PFSK-1 (cell line): ENCODE data around the gene GABBR2.

Experiments used
- FOXP2 ChIP-seq: optimal IDR thresholded peaks from 2 replicates; pipeline ENCODE3; 2011; ENCODE audit warnings: borderline replicate concordance, control low read depth, inconsistent platforms; ENCODE audit not compliant: insufficient read depth; ENCODE audit errors: extremely low read length, extremely low read depth
- POLR2AphosphoS5 ChIP-seq: IDR thresholded peaks from 2 replicates; pipeline ENCODE4 v1.6.1; 2012; ENCODE audit warnings: low read depth, mild to moderate bottlenecking, control low read depth, low read length, moderate library complexity
- SIN3A ChIP-seq: IDR thresholded peaks from 2 replicates; pipeline ENCODE4 v1.6.1; 2012; ENCODE audit warnings: mild to moderate bottlenecking, low read length, moderate library complexity, borderline replicate concordance; ENCODE audit not compliant: insufficient read depth
- TAF1 ChIP-seq: IDR thresholded peaks from 2 replicates; pipeline ENCODE4 v1.6.1; 2012; ENCODE audit warnings: low read length, control low read depth, borderline replicate concordance; ENCODE audit not compliant: insufficient read depth
- TF ChIP-seq, protein P1 (sequence below), 2 experiments: IDR thresholded peaks; 2 replicates each; pipeline versions ENCODE4 v1.6.1 to v1.8.0; 2011 to 2012; ENCODE audit warnings: low read depth in 2 of 2, low read length in 2 of 2, control low read depth in 1 of 2, inconsistent platforms in 1 of 2, mild to moderate bottlenecking in 1 of 2, moderate library complexity in 1 of 2; ENCODE audit not compliant: insufficient read depth in 1 of 2

GABBR2 gene

GRCh38 chr9:98396236-98396635 lies 312.5 kb downstream of the GABBR2 start:
- TF ChIP-seq POLR2AphosphoS5 (no peak), SIN3A (no peak), FOXP2 (no peak), TAF1 (no peak)
- TF ChIP-seq, protein P1, sequence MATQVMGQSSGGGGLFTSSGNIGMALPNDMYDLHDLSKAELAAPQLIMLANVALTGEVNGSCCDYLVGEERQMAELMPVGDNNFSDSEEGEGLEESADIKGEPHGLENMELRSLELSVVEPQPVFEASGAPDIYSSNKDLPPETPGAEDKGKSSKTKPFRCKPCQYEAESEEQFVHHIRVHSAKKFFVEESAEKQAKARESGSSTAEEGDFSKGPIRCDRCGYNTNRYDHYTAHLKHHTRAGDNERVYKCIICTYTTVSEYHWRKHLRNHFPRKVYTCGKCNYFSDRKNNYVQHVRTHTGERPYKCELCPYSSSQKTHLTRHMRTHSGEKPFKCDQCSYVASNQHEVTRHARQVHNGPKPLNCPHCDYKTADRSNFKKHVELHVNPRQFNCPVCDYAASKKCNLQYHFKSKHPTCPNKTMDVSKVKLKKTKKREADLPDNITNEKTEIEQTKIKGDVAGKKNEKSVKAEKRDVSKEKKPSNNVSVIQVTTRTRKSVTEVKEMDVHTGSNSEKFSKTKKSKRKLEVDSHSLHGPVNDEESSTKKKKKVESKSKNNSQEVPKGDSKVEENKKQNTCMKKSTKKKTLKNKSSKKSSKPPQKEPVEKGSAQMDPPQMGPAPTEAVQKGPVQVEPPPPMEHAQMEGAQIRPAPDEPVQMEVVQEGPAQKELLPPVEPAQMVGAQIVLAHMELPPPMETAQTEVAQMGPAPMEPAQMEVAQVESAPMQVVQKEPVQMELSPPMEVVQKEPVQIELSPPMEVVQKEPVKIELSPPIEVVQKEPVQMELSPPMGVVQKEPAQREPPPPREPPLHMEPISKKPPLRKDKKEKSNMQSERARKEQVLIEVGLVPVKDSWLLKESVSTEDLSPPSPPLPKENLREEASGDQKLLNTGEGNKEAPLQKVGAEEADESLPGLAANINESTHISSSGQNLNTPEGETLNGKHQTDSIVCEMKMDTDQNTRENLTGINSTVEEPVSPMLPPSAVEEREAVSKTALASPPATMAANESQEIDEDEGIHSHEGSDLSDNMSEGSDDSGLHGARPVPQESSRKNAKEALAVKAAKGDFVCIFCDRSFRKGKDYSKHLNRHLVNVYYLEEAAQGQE (IDR thresholded peaks at IDR 0.05; ENCODE audit: insufficient read depth in 1 of 2, low read depth in 2 of 2, low read length in 2 of 2), result no peak

DNA sequence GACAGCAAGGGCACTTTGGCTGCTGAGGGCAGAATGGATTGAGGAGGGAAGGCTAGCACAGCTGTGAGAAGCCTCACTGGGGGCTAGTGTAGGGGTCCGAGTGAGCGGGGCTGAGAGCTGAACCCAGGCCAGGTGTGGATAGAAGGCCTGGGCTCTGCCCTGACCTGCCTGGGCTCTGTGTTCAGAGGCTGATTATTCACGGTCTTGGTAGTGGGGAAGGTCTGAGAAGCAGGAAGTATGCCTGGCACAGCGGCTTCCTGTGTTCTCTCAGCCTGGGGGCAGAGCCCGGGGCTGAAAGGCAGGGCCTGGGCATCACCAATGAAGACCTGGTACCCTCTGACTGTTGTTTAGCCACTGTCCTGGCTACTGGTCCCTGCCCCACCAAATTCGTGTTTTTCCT lies 316.9 kb downstream of the GABBR2 start:
- TF ChIP-seq POLR2AphosphoS5 (no peak), TAF1 (no peak), SIN3A (no peak), FOXP2 (no peak)
- TF ChIP-seq, protein P1 (IDR thresholded peaks at IDR 0.05; ENCODE audit: insufficient read depth in 1 of 2, low read depth in 2 of 2, low read length in 2 of 2), result no peak

GRCh38 chr9:98391406-98391805 lies 317.3 kb downstream of the GABBR2 start:
- no peak for TF ChIP-seq FOXP2
- TF ChIP-seq TAF1, result no peak
- TF ChIP-seq SIN3A, result no peak
- TF ChIP-seq, protein P1 (IDR thresholded peaks at IDR 0.05; ENCODE audit: insufficient read depth in 1 of 2, low read depth in 2 of 2, low read length in 2 of 2), result no peak
- TF ChIP-seq POLR2AphosphoS5, result no peak

GRCh38 chr9:98385751-98386150 lies 323.0 kb downstream of the GABBR2 start:
- TF ChIP-seq, protein P1 (IDR thresholded peaks at IDR 0.05; ENCODE audit: insufficient read depth in 1 of 2, low read depth in 2 of 2, low read length in 2 of 2), result no peak
- TF ChIP-seq TAF1 (no peak), FOXP2 (no peak), POLR2AphosphoS5 (no peak), SIN3A (no peak)

DNA sequence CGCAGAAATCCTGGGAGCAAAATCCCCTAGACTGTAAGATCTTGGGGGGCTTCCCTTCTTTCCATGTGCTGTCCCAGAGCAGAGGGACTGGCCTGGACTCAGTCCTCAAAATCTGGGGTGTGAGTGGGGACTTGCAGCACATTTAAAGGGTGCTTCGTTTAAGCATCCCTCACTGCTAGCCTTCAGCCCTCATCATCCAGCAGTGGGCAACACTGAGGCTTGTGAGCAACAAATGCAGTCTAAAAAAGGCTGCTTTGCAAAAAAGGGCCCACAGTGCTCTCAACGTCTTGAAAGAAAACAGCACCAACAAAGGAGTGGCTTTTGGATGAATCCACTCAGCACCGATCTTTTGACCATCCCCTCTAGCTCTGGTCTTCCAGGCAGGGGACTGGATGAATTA lies 325.0 kb downstream of the GABBR2 start:
- TF ChIP-seq SIN3A, result no peak
- no peak for TF ChIP-seq FOXP2
- no peak for TF ChIP-seq POLR2AphosphoS5
- TF ChIP-seq TAF1, result no peak
- TF ChIP-seq, protein P1 (IDR thresholded peaks at IDR 0.05; ENCODE audit: insufficient read depth in 1 of 2, low read depth in 2 of 2, low read length in 2 of 2), result no peak
